GM12872 (cell line): Measurements from ENCODE around the gene ERP27.

Experiments used
- TF ChIP-seq, protein P1 (sequence below): IDR thresholded peaks from 3 replicates; pipeline ENCODE4 v1.5.1; 2011; ENCODE audit warnings: low read depth, mild to moderate bottlenecking, low read length, moderate library complexity; ENCODE audit not compliant: insufficient read depth

Gene ERP27

DNA sequence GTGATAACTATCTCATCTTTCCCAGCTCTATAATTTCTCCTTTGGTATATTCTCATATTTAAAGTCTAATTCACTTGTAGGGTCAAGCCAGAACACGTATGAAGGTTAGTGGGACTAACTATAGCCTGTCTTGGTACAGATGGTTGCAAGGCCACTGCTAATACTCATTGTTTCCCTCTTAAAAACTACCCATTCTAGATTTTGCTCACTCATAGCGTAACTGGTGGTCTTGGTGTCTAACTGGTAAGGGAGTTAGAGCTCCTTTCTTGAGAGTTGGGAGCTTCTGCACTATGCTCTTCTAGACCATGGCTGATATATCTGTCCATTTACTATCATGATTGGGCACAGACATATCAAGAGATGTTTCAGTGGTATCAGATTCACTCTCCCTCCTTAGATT is 61.5 kb downstream of the ERP27 start:
- TF ChIP-seq, protein P1, sequence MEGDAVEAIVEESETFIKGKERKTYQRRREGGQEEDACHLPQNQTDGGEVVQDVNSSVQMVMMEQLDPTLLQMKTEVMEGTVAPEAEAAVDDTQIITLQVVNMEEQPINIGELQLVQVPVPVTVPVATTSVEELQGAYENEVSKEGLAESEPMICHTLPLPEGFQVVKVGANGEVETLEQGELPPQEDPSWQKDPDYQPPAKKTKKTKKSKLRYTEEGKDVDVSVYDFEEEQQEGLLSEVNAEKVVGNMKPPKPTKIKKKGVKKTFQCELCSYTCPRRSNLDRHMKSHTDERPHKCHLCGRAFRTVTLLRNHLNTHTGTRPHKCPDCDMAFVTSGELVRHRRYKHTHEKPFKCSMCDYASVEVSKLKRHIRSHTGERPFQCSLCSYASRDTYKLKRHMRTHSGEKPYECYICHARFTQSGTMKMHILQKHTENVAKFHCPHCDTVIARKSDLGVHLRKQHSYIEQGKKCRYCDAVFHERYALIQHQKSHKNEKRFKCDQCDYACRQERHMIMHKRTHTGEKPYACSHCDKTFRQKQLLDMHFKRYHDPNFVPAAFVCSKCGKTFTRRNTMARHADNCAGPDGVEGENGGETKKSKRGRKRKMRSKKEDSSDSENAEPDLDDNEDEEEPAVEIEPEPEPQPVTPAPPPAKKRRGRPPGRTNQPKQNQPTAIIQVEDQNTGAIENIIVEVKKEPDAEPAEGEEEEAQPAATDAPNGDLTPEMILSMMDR: no peak

DNA sequence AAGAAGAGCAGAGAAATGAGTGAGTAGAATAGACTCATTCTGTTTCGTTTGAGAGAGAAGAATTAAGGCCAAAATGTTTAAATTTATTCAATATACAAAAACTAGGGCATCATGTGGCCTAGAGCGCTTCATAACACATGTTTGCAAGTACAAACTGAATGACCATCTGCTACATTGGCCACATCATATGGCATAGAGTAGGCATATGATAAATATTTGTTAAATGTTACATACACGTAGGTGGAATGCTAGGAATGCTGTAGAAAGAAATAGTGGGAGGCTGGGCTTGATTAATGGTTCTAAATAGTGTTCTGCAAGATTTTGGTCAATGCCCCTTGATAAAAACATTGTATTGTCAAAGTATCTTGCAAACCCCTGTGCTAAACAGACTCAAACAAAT is 63.5 kb downstream of the ERP27 start:
- TF ChIP-seq, protein P1: no peak

DNA sequence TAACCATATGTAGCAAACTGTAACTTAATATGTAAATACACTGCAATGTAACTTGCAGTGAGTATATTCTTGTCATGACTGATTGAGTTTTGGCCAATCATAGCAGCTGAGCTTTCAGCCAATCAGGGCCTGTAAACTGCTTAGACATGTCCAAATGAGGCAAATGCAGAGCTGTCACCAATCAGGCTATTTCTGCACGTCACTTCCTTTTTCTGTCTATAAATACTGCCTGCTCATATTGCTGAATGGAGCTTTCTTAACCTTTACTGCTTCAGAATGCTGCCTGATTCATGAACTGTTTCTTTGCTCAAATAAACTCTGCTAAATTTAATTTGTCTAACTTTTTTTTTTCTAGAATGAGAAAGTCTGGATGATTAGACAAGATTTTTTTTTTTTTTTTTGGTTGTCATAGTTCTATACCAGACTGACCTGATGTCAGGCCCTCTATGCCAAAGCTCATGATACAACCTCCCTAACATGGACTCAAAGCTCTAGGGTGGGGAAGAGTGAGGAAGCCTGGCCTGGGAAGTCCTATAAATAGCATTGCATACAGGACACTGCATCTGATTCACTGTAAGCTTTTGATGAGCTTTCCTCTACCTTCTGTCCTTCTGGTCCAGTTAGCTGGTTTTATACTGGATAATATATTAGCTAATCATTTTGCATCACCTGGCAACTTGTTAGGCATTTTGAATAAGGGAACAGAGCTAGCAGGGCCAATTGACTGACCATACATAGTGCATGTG is 64.7 kb downstream of the ERP27 start:
- TF ChIP-seq, protein P1: no peak

DNA sequence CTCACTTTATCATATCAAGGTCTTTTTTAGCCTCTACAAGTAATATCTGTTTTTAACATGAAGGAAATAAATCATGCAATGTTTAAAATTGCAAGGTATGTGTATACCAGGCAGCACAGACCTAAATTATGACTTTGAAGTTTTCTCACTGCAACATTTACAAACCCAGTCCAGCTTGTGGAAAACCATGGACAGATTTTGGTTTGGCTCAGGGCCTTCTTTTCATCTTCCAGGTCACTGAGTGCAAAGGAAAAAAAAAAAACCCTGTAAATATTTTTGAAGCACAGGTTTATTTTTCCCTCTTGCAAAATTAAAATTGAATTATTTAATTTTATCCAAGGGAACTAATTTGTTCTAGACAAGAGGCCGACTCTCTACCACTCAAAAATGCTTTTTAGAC is 66.5 kb downstream of the ERP27 start:
- TF ChIP-seq, protein P1: no peak

DNA sequence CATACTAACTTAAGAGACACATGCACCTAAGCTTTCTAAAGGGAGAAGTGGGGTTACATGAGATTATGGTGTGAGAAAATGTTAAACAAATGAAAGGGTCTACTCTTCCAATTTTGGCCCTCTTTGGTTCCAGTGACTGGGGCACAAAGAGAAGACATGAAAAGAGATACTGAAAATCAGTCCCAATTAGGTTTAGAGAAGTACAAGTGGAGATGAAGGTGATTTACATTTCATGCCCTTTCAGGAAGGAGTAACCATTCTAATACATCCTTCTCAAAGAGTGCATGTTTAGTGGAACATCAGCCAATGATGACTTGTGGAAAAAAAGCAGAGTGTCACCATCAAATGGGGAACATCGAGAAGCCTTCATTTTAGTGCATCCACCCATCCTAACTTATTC is 67.1 kb downstream of the ERP27 start:
- TF ChIP-seq, protein P1: no peak

DNA sequence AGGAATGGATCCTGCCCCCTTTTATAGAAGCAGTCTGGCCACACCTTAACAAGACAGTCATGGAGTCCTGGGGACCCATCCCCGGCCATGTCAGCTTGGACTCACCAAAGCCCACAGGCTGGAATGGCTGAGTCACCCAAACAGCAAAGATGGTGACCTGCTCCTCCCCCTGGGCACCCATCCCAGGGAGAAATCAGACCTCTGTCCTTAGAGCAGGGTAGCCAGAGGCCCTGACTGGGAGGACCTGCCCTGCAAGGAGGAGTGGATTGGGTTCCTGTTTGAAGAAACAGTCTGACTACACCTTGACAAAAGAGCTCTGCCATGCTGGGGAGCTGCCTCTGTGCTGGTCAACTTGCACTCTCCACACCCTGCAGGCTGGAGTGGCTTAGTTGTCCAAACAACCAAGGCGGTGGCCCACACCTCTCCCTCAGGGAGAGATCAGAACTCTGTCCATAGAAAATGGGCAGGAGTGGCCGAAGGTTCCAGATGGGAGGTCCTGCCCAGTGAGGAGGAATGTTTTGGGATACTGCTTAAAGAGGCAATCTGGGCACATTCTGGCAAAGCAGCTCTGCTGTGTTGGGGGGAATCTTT is 69.3 kb downstream of the ERP27 start:
- TF ChIP-seq, protein P1: no peak
